Breast epithelium (tissue), 3 donors: Measurements from ENCODE around the gene FCGR2B.
"Not testable (repeated sequence)": the region's sequence is repeated elsewhere in the genome, so short reads cannot be mapped to it uniquely, and the experiment has no call there.

Experiments
- CTCF ChIP-seq, 3 donors: fragments of 450-650 bp; IDR thresholded peaks; one replicate each; pipeline ENCODE4 v1.5.1; 2016 to 2017; ENCODE audit warnings: antibody characterized with exemption in 3 of 3, mild to moderate bottlenecking in 3 of 3, moderate library complexity in 3 of 3
- POLR2A ChIP-seq: fragments of 450-650 bp; IDR thresholded peaks from one replicate; pipeline ENCODE4 v1.6.1; 2016; ENCODE audit warnings: antibody characterized with exemption, mild to moderate bottlenecking, moderate library complexity
- POLR2AphosphoS5 ChIP-seq, 3 donors: sonication (generic); formaldehyde crosslinking; IDR thresholded peaks; one replicate each; pipeline ENCODE4 v1.6.1; 2017; ENCODE audit warnings: antibody characterized with exemption in 3 of 3

GRCh38 chr1:161636976-161637375, 26.0 kb upstream of the FCGR2B start:
- TF ChIP-seq CTCF (IDR thresholded peaks at IDR 0.05); POLR2A; POLR2AphosphoS5 (IDR thresholded peaks at IDR 0.05): not testable (repeated sequence)
